Globus pallidus (tissue), 1 donor: Measurements from ENCODE around the gene SLC8A1.

Experiments
- DNase-seq: peaks from one replicate; pipeline ENCODE4 v3.0.0-alpha.2; 2015; ENCODE audit warnings: low spot score

The SLC8A1 gene

GRCh38 chr2:40386177-40386576 is 65.7 kb downstream of the SLC8A1 start:
- DNase-seq = no peak

- no peak for DNase-seq
These were observed 67.2 kb downstream of the SLC8A1 start for GRCh38 chr2:40384714-40385113.

- DNase-seq = no peak
These were observed 67.7 kb downstream of the SLC8A1 start for GRCh38 chr2:40384233-40384632.

GRCh38 chr2:40380721-40381120 is 71.2 kb downstream of the SLC8A1 start:
- DNase-seq = no peak

- no peak for DNase-seq
These were observed 71.8 kb downstream of the SLC8A1 start for GRCh38 chr2:40380041-40380440.

- no peak for DNase-seq
These were observed 77.2 kb downstream of the SLC8A1 start for GRCh38 chr2:40374543-40375240.

GRCh38 chr2:40373111-40373510 is 78.8 kb downstream of the SLC8A1 start:
- no peak for DNase-seq

GRCh38 chr2:40372283-40372985 is 79.5 kb downstream of the SLC8A1 start:
- DNase-seq = no peak

- DNase-seq = no peak
These were observed 80.2 kb downstream of the SLC8A1 start for GRCh38 chr2:40371525-40372282.

GRCh38 chr2:40370007-40370395 is 81.9 kb downstream of the SLC8A1 start:
- DNase-seq = no peak

GRCh38 chr2:40369267-40370006 is 82.5 kb downstream of the SLC8A1 start:
- no peak for DNase-seq

GRCh38 chr2:40367652-40368051 is 84.2 kb downstream of the SLC8A1 start:
- DNase-seq = no peak

- DNase-seq = no peak
These were observed 84.9 kb downstream of the SLC8A1 start for GRCh38 chr2:40367032-40367431.

GRCh38 chr2:40364151-40364874 is 87.6 kb downstream of the SLC8A1 start:
- DNase-seq = no peak

- DNase-seq = no peak
These were observed 88.3 kb downstream of the SLC8A1 start for GRCh38 chr2:40363631-40364030.

- no peak for DNase-seq
These were observed 88.7 kb downstream of the SLC8A1 start for GRCh38 chr2:40363231-40363630.

- no peak for DNase-seq
These were observed 90.4 kb downstream of the SLC8A1 start for GRCh38 chr2:40361478-40361877.

- no peak for DNase-seq
These were observed 91.2 kb downstream of the SLC8A1 start for GRCh38 chr2:40360652-40361051.

- DNase-seq = no peak
These were observed 92.1 kb downstream of the SLC8A1 start for GRCh38 chr2:40359811-40360210.

GRCh38 chr2:40358783-40359182 is 93.1 kb downstream of the SLC8A1 start:
- DNase-seq = no peak

GRCh38 chr2:40357667-40358066 is 94.2 kb downstream of the SLC8A1 start:
- no peak for DNase-seq

- no peak for DNase-seq
These were observed 96.4 kb downstream of the SLC8A1 start for GRCh38 chr2:40355451-40355850.
